GM18517 (cell line): ENCODE data around the gene ZNF444.
"Not testable (repeated sequence)": the region's sequence is repeated elsewhere in the genome, so short reads cannot be mapped to it uniquely, and the experiment has no call there.

Source experiments
- ATAC-seq: cut with Tn5 transposase; IDR thresholded peaks from one replicate; pipeline ENCODE4 v1.9.1; 2021; ENCODE audit warnings: mild to moderate bottlenecking, moderate library complexity; ENCODE audit not compliant: unreplicated experiment

ZNF444 gene

GRCh38 chr19:56144831-56145230 lies 3.7 kb downstream of the ZNF444 start:
- no peak for ATAC-seq

GRCh38 chr19:56145698-56146097 lies 4.6 kb downstream of the ZNF444 start:
- no peak for ATAC-seq

- ATAC-seq, result no peak
Observed at GRCh38 chr19:56146904-56147303, 5.8 kb downstream of the ZNF444 start.

- no peak for ATAC-seq
Observed at GRCh38 chr19:56147307-56147706, 6.2 kb downstream of the ZNF444 start.

GRCh38 chr19:56148096-56148495 lies 7.0 kb downstream of the ZNF444 start:
- ATAC-seq, result no peak

- not testable (repeated sequence) for ATAC-seq
Observed at GRCh38 chr19:56148955-56149655, 8.0 kb downstream of the ZNF444 start.

GRCh38 chr19:56149656-56150038 lies 8.6 kb downstream of the ZNF444 start:
- no peak for ATAC-seq

GRCh38 chr19:56150358-56150757 lies 9.3 kb downstream of the ZNF444 start:
- ATAC-seq, result no peak

GRCh38 chr19:56152644-56153043 lies 11.6 kb downstream of the ZNF444 start:
- no peak for ATAC-seq

- ATAC-seq, result no peak
Observed at GRCh38 chr19:56153507-56153906, 12.4 kb downstream of the ZNF444 start.

GRCh38 chr19:56155124-56155687 lies 14.1 kb downstream of the ZNF444 start:
- ATAC-seq, result no peak

- no peak for ATAC-seq
Observed at GRCh38 chr19:56156768-56157167, 15.7 kb downstream of the ZNF444 start.

GRCh38 chr19:56158170-56158757 lies 17.2 kb downstream of the ZNF444 start:
- ATAC-seq, result no peak

GRCh38 chr19:56159009-56159559 lies 18.0 kb downstream of the ZNF444 start:
- ATAC-seq, result no peak

GRCh38 chr19:56159622-56160271 lies 18.7 kb downstream of the ZNF444 start:
- no peak for ATAC-seq

GRCh38 chr19:56161534-56161933 lies 20.4 kb downstream of the ZNF444 start:
- no peak for ATAC-seq

GRCh38 chr19:56162258-56162657 lies 21.2 kb downstream of the ZNF444 start:
- ATAC-seq, result no peak

- no peak for ATAC-seq
Observed at GRCh38 chr19:56163097-56163496, 22.0 kb downstream of the ZNF444 start.

- ATAC-seq, result no peak
Observed at GRCh38 chr19:56167064-56167578, 26.0 kb downstream of the ZNF444 start.

- no peak for ATAC-seq
Observed at GRCh38 chr19:56170261-56170660, 29.2 kb downstream of the ZNF444 start.

- ATAC-seq, result no peak
Observed at GRCh38 chr19:56174086-56174485, 33.0 kb downstream of the ZNF444 start.
